Measurements from ENCODE around the gene HSD3B2. TPM values are rescaled to one million over a fixed set of nuclear protein-coding genes. Genes with fewer than 3 reads are reported as not detected.

The HSD3B2 gene
- total and polyA plus RNA-seq, 2 donors (not counting 3 experiments of a cell fraction or from before 2014, with no cell fraction given), result not detected

- dilution Hi-C loops (cut with MboI; ENCODE audit: extremely low pct_ligation_motif_present, low sequenced_read_pairs), result no loop called here
Measured at GRCh38 chr1:119471566-119471965, 56.6 kb downstream of the HSD3B2 start.

More at GRCh38 chr1:119471566-119471965, 56.6 kb downstream of the HSD3B2 start:
- intact Hi-C loops (cut with micrococcal nuclease), result no loop called here
- H3K27me3 ChIP-seq (ENCODE audit: control insufficient read depth in 2 of 2, insufficient read depth in 2 of 2, low read length in 2 of 2), result no peaks in the 10 kb centered on the region
- TF ChIP-seq, protein P1, sequence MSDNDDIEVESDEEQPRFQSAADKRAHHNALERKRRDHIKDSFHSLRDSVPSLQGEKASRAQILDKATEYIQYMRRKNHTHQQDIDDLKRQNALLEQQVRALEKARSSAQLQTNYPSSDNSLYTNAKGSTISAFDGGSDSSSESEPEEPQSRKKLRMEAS (IDR thresholded peaks at IDR 0.05; ENCODE audit: insufficient read depth, insufficient read length), result no peak
- TF ChIP-seq MYC (IDR thresholded peaks at IDR 0.05; ENCODE audit: low read depth, low read length), result no peak
- TF ChIP-seq POLR2AphosphoS5 (IDR thresholded peaks at IDR 0.05; ENCODE audit: insufficient read depth, low read depth, low read length), result no peak
- TF ChIP-seq, protein P2, sequence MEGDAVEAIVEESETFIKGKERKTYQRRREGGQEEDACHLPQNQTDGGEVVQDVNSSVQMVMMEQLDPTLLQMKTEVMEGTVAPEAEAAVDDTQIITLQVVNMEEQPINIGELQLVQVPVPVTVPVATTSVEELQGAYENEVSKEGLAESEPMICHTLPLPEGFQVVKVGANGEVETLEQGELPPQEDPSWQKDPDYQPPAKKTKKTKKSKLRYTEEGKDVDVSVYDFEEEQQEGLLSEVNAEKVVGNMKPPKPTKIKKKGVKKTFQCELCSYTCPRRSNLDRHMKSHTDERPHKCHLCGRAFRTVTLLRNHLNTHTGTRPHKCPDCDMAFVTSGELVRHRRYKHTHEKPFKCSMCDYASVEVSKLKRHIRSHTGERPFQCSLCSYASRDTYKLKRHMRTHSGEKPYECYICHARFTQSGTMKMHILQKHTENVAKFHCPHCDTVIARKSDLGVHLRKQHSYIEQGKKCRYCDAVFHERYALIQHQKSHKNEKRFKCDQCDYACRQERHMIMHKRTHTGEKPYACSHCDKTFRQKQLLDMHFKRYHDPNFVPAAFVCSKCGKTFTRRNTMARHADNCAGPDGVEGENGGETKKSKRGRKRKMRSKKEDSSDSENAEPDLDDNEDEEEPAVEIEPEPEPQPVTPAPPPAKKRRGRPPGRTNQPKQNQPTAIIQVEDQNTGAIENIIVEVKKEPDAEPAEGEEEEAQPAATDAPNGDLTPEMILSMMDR (IDR thresholded peaks at IDR 0.05; ENCODE audit: extremely low read depth in 1 of 2, insufficient read depth in 1 of 2, low read depth in 1 of 2, low read length in 2 of 2), result no peak
- TF ChIP-seq EZH2 (IDR thresholded peaks at IDR 0.05; ENCODE audit: borderline replicate concordance, low read depth, low read length, severe bottlenecking), result no peak
- TF ChIP-seq POLR2A (IDR thresholded peaks at IDR 0.05; ENCODE audit: low read depth, low read length), result no peak
- TF ChIP-seq GATA2 (IDR thresholded peaks at IDR 0.05; ENCODE audit: insufficient read depth, insufficient read length, low read depth, low read length), result no peak
- TF ChIP-seq FOS (IDR thresholded peaks at IDR 0.05; ENCODE audit: borderline replicate concordance, insufficient read depth, low read length), result no peak
- TF ChIP-seq JUN (IDR thresholded peaks at IDR 0.05; ENCODE audit: borderline replicate concordance, insufficient read depth, insufficient read length, low read depth), result no peak
- H3K27ac ChIP-seq (ENCODE audit: insufficient read depth, low read depth, low read length), result no peak overlapping the region
- ChIA-PET CTCF (no interaction called here), POLR2A (no interaction called here)
- no peaks in the 10 kb centered on the region for H3K9me1 ChIP-seq (replicated peaks; ENCODE audit: control insufficient read depth, extremely low read depth, insufficient read depth, low read length)
- H3K4me2 ChIP-seq (ENCODE audit: insufficient read depth, low read length), result no peak overlapping the region
- DNase-seq (ENCODE audit: low read depth, low spot score) (no peak), FAIRE-seq (no peak)
- BruUV-seq (replicated peaks), result no TSS peak
- H3K4me3 ChIP-seq (replicated peaks in 1 of 3; ENCODE audit: insufficient read depth in 1 of 3, low read depth in 1 of 3, low read length in 3 of 3), result no peak overlapping the region
- H2AFZ ChIP-seq (ENCODE audit: low read depth, low read length), result no peak overlapping the region
- H3K79me2 ChIP-seq (ENCODE audit: control insufficient read depth, insufficient read depth, low read length), result no peaks in the 10 kb centered on the region
- H3K9ac ChIP-seq (replicated peaks; ENCODE audit: extremely low read depth, insufficient read depth, low read length), result no peak overlapping the region
- no peaks in the 10 kb centered on the region for H3K4me1 ChIP-seq (ENCODE audit: control insufficient read depth, extremely low read depth, insufficient read depth, low read length)
- no peaks in the 10 kb centered on the region for H3K36me3 ChIP-seq (ENCODE audit: control insufficient read depth in 2 of 2, extremely low read depth in 1 of 2, insufficient read depth in 2 of 2, low read length in 2 of 2)
- no peaks in the 10 kb centered on the region for H4K20me1 ChIP-seq (replicated peaks; ENCODE audit: control insufficient read depth, extremely low read depth, insufficient read depth, low read length)
- no peaks in the 10 kb centered on the region for H3K9me3 ChIP-seq (replicated peaks; ENCODE audit: control insufficient read depth, insufficient read depth, low read length)

Data from endothelial cell of umbilical vein (primary cell).